ENCODE measurements around the gene FN3K. TPM values are rescaled to one million over a fixed set of nuclear protein-coding genes. Genes with fewer than 3 reads are reported as not detected.
"Not testable (repeated sequence)": the region's sequence is repeated elsewhere in the genome, so short reads cannot be mapped to it uniquely, and the experiment has no call there.

FN3K gene
- total and polyA plus RNA-seq, 2 of the 8 experiments (the other 6 are each of a cell fraction or from before 2014, with no cell fraction given): 0.88 to 14.2 TPM

DNA sequence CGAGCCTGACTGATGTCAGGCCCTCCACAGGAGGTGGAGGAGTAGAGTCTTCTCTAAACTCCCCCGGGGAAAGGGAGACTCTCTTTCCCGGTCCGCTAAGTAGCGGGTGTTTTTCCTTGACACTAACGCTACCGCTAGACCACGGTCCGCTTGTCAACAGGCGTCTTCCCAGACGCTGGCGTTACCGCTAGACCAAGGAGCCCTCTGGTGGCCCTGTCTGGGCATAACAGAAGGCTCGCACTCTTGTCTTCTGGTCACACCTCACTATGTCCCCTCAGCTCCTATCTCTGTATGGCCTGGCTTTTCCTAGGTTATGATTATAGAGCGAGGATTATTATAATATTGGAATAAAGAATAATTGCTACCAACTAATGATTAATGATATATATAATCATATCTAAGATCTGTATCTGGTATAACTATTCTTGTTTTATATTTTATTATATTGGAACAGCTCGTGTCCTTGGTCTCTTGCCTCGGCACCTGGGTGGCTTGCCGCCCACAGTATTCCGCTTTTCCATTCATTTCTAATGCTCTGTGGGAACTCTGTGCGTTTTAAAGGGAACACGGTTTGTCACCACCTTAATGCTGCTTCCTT is 42.5 kb downstream of the FN3K start:
- H2BK12ac ChIP-seq (ENCODE audit: low read depth, low read length); H3K9ac ChIP-seq (replicated peaks in 1 of 4; ENCODE audit: extremely low read depth in 1 of 4, low read depth in 3 of 4, low read length in 3 of 4); FAIRE-seq; H3K4ac ChIP-seq (replicated peaks; ENCODE audit: insufficient read length, low read depth, low read length); H4K91ac ChIP-seq (replicated peaks; ENCODE audit: insufficient read length, low read length); H3K4me1 ChIP-seq (replicated peaks in 1 of 4; ENCODE audit: control insufficient read depth in 3 of 4, insufficient read depth in 4 of 4, low read length in 3 of 4); H3K14ac ChIP-seq (ENCODE audit: insufficient read length); H3K23ac ChIP-seq (ENCODE audit: insufficient read length); H3K23me2 ChIP-seq (ENCODE audit: low read depth, low read length); H2BK15ac ChIP-seq (ENCODE audit: low read length); H4K5ac ChIP-seq (ENCODE audit: insufficient read length, low read depth, low read length); H3K9me3 ChIP-seq (ENCODE audit: insufficient read depth in 2 of 2, low read depth in 1 of 2, low read length in 1 of 2); H3K18ac ChIP-seq (ENCODE audit: extremely low read depth, low read length); H3K27me3 ChIP-seq (replicated peaks in 1 of 4; ENCODE audit: control insufficient read depth in 3 of 4, extremely low read depth in 1 of 4, insufficient read depth in 3 of 4, low read length in 3 of 4); H2BK20ac ChIP-seq (ENCODE audit: low read length); H2BK120ac ChIP-seq (replicated peaks; ENCODE audit: low read depth, low read length); H2AFZ ChIP-seq (ENCODE audit: low read length); H3K27ac ChIP-seq (ENCODE audit: low read depth, low read length); H3K4me3 ChIP-seq (ENCODE audit: extremely low read depth in 1 of 4, insufficient read depth in 2 of 4, low read depth in 3 of 4, low read length in 4 of 4); H2BK5ac ChIP-seq (ENCODE audit: low read depth, low read length); H3K4me2 ChIP-seq (ENCODE audit: insufficient read depth in 1 of 2, low read depth in 2 of 2, low read length in 2 of 2); POLR2A ChIA-PET (ENCODE audit: partially characterized antibody); H2AK5ac ChIP-seq (ENCODE audit: low read depth, low read length); H4K8ac ChIP-seq (ENCODE audit: extremely low read depth, insufficient read depth, low read length); H3K56ac ChIP-seq (replicated peaks; ENCODE audit: insufficient read length, low read depth, low read length); DNase-seq (ENCODE audit: low read depth in 1 of 2, low spot score in 2 of 2): not testable (repeated sequence)
- Histone ChIP-seq H3K79me1 (ENCODE audit: low read depth, low read length) (peaks cover 18% of the 10 kb centered on the region), H4K20me1 (replicated peaks in 1 of 2; ENCODE audit: control insufficient read depth in 1 of 2, insufficient read depth in 2 of 2, low read length in 2 of 2) (peaks cover 13 to 17% of the 10 kb centered on the region in 2 experiments), H3K79me2 (ENCODE audit: control insufficient read depth in 1 of 2, insufficient read depth in 2 of 2, low read length in 2 of 2) (peaks cover 0 to 13% of the 10 kb centered on the region in 2 experiments; a peak in 1 of 4 replicates), H3K36me3 (ENCODE audit: control insufficient read depth in 2 of 4, insufficient read depth in 4 of 4, low read length in 3 of 4) (peaks cover 2 to 16% (median 10%) of the 10 kb centered on the region in 4 experiments; a peak in 7 of 8 replicates)
- WGBS, 2 experiments (ENCODE audit: extremely low coverage in 1 of 2, insufficient coverage in 1 of 2, insufficient read length in 1 of 2, insufficient replicate concordance in 2 of 2, low coverage in 1 of 2, low lambda C conversion rate in 2 of 2, missing lambda C conversion rate in 1 of 2): 74% methylated on average over 17 of the region's 21 CpGs; no CpG with 5 or more reads in 1 of the 2 experiments
- CTCF ChIA-PET (ENCODE audit: partially characterized antibody): interaction anchor here (1.0 to 2.3 kb wide), 15 partner anchors 10 to 148 kb away, joined by 3 to 7 read pairs (median 4); no protein-coding TSS in a partner anchor

All from H1 (cell line).